ENCODE measurements around the gene USP48.

Gene USP48

GRCh38 chr1:21758614-21759013 is 24.3 kb downstream of the USP48 start:
- no peak for DNase-seq (ENCODE audit: low spot score)
- TF ChIP-seq CTCF (IDR thresholded peaks at IDR 0.05; ENCODE audit: extremely low read depth, insufficient read depth, missing control alignments), result no peak
- in situ Hi-C loops (cut with MboI; ENCODE audit: low pct_unique_long_range_greater_than_20kb, low sequenced_read_pairs, unreplicated experiment), result no loop called here

- no peak for TF ChIP-seq CTCF (IDR thresholded peaks at IDR 0.05; ENCODE audit: extremely low read depth, insufficient read depth, missing control alignments)
- DNase-seq (ENCODE audit: low spot score), result no peak
- in situ Hi-C loops (cut with MboI; ENCODE audit: low pct_unique_long_range_greater_than_20kb, low sequenced_read_pairs, unreplicated experiment), result no loop called here
Observed at GRCh38 chr1:21756393-21757089, 26.4 kb downstream of the USP48 start.

GRCh38 chr1:21755067-21755466 is 27.9 kb downstream of the USP48 start:
- in situ Hi-C loops (cut with MboI; ENCODE audit: low pct_unique_long_range_greater_than_20kb, low sequenced_read_pairs, unreplicated experiment), result no loop called here
- TF ChIP-seq CTCF (IDR thresholded peaks at IDR 0.05; ENCODE audit: extremely low read depth, insufficient read depth, missing control alignments), result no peak
- no peak for DNase-seq (ENCODE audit: low spot score)

GRCh38 chr1:21754583-21754982 is 28.4 kb downstream of the USP48 start:
- in situ Hi-C loops (cut with MboI; ENCODE audit: low pct_unique_long_range_greater_than_20kb, low sequenced_read_pairs, unreplicated experiment), result no loop called here
- TF ChIP-seq CTCF (IDR thresholded peaks at IDR 0.05; ENCODE audit: extremely low read depth, insufficient read depth, missing control alignments), result no peak
- no peak for DNase-seq (ENCODE audit: low spot score)

- in situ Hi-C loops (cut with MboI; ENCODE audit: low pct_unique_long_range_greater_than_20kb, low sequenced_read_pairs, unreplicated experiment), result no loop called here
- TF ChIP-seq CTCF (IDR thresholded peaks at IDR 0.05; ENCODE audit: extremely low read depth, insufficient read depth, missing control alignments), result no peak
- no peak for DNase-seq (ENCODE audit: low spot score)
Observed at GRCh38 chr1:21752186-21752585, 30.8 kb downstream of the USP48 start.

- DNase-seq (ENCODE audit: low spot score), result no peak
- no peak for TF ChIP-seq CTCF (IDR thresholded peaks at IDR 0.05; ENCODE audit: extremely low read depth, insufficient read depth, missing control alignments)
- in situ Hi-C loops (cut with MboI; ENCODE audit: low pct_unique_long_range_greater_than_20kb, low sequenced_read_pairs, unreplicated experiment), result no loop called here
Observed at GRCh38 chr1:21751281-21751680, 31.7 kb downstream of the USP48 start.

All from GM13977 (cell line).